ENCODE results near the gene TMIGD1.

TMIGD1 gene

DNA sequence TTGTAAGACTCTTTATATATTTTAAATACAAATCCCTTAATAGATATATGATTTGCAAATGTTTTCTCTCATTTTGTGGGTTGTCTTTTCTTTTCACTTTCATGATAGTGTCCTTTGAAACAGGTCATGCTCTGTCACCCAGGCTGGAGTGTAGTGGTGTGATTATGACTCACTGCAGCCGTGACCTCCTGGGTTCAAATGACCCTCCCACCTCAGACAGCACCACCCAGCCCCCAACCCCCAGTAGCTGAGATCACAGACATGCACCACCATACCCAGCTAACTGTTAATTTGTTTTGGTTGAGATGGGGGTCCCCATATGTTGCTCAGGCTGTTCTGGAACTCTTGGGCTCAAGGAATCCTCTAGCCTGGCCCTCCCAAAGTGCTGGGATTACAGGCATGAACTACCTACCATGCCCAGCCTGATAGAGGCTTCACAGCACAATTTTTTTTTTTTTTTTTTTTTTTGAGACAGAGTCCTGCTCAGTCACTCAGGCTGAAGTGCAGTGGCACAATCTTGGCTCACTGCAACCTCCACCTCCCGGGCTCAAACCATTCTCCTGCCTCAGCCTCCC, 18.5 kb upstream of the TMIGD1 start:
- TF ChIP-seq, protein P1, sequence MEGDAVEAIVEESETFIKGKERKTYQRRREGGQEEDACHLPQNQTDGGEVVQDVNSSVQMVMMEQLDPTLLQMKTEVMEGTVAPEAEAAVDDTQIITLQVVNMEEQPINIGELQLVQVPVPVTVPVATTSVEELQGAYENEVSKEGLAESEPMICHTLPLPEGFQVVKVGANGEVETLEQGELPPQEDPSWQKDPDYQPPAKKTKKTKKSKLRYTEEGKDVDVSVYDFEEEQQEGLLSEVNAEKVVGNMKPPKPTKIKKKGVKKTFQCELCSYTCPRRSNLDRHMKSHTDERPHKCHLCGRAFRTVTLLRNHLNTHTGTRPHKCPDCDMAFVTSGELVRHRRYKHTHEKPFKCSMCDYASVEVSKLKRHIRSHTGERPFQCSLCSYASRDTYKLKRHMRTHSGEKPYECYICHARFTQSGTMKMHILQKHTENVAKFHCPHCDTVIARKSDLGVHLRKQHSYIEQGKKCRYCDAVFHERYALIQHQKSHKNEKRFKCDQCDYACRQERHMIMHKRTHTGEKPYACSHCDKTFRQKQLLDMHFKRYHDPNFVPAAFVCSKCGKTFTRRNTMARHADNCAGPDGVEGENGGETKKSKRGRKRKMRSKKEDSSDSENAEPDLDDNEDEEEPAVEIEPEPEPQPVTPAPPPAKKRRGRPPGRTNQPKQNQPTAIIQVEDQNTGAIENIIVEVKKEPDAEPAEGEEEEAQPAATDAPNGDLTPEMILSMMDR (IDR thresholded peaks at IDR 0.05) = no peak

DNA sequence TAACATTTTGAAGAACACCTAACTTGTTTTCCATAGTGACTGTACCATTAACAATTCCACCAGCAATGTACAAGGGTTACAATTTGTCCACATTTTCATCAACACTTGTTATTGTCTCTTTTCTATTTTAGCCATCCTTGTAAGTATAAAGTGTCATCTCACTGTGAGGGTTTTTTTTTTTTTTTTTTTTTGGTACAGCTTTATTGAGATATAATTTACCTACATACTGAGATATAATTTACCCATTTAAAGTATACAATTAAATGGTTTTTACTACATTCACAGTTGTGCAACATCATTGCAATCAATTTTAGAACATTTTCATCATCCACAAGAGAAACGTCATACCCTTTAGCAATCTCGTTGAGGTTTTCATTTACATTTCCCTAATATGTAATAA, 17.9 kb upstream of the TMIGD1 start:
- TF ChIP-seq, protein P1 (IDR thresholded peaks at IDR 0.05) = no peak

DNA sequence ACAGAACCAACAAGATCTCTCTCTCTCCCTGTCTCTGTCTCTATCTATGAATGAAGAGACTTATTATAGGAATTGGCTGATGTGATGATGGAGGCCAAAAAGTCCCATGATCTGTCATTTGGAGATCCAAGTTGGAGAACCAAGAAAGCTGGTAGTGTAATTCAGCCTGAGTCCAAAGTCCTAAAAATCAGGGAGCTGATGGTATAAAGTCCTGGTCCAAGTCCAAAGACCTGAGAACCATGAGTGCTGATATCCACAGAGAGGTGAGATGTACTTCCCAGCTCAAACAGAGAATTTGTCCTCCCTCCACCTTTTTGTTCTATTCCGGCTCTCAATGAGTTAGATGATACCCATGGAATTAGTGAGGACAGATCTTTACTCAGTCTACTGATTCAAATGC, 15.4 kb upstream of the TMIGD1 start:
- TF ChIP-seq, protein P1 (IDR thresholded peaks at IDR 0.05) = no peak

DNA sequence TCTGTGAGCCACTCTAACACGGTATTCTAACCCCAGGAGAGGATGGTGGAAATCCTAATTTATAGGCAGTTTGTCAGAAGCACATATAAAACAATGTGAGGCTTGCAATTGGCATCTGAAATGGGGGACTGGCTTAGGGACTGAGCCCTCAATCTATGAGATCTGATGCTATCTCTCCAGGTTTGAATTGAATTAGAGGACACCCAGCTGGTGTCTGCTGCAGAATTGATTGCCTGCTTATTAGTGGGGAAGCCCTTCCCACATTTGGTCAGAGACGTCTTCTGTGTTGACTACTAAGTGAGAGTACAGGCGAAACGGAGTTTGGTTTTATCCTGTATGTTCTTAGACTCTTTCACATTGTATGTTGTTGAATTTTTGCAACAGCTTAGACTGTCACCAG, 13.6 kb upstream of the TMIGD1 start:
- TF ChIP-seq, protein P1 (IDR thresholded peaks at IDR 0.05) = no peak

DNA sequence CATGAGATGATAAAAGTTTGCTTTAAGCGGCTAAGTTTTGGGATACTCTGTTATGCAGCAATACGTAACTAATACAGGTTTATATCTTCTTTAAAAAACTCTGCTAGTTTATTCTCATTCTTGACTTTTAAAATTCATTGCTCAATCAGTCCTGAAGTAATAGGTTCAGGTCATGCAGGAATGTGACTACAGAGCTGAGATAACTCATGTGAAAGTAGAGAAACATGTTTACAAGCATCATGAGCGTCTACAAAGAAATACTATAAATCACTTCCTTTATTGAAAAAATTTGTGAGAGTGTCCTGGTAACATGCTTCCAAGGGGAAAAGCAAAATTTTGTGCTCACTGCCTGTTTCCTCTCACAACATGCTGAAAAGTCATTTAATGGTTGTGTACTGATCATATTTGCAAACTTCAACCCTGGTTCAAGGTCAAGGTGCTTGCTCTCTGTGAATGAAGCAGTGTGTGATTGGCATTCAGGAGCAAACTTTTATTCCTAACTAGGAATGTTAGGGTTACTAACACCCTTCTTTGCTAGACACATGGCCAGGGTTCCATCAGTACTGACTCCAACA, 12.5 kb upstream of the TMIGD1 start:
- TF ChIP-seq, protein P1 (IDR thresholded peaks at IDR 0.05) = no peak

DNA sequence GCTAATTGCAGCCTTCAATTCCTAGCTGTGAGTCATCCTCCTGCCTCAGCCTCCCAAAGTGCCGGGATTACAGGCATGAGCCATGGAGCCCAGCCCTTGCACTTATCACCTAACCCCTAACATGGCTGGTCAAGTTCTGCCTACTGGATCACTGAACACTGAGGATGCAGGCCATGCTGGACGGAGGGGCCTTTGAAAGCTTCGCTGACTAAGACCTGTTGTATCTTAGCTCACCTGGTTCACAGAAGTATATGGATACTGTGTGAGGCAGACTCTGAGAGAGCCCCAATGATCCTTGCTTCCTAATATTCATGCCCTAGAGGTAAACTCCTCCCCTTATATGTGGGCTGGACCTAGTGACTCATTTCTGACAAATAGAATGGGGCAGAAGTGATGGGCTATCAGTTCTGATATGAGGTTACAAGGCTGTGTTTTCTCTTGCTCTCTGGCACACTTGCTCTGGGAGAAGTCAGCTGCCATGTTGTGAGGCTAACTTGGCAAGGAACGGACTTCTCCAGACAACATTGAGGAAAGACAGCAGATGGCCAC, 11.7 kb upstream of the TMIGD1 start:
- TF ChIP-seq, protein P1 (IDR thresholded peaks at IDR 0.05) = no peak

DNA sequence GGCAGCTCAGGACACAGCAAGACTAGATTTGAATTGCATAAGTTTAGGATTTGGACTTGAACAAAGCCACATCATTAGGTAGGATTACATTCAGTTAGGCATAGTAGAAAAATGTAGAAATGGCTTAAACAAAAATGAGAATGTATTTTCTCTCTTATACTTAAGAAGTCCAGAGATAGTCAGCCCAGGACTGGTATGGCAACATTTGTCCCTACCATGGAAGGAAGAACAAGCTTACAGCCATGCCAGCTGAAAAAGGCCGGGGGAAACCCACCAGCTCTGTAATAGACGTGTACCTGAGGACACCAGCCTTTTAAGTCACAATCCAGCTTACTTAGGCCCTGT, 11.2 kb upstream of the TMIGD1 start:
- TF ChIP-seq, protein P1 (IDR thresholded peaks at IDR 0.05) = no peak

Data from LNCAP (cell line).